Measurements from ENCODE around the gene OPCML.

OPCML gene

GRCh38 chr11:132920451-132921096 is 611.7 kb downstream of the OPCML start:
- no peaks in the 10 kb centered on the region for H3K27me3 ChIP-seq (ENCODE audit: insufficient read depth, low read depth)
- H3K79me2 ChIP-seq (ENCODE audit: insufficient read depth, low read depth): no peaks in the 10 kb centered on the region
- no peak overlapping the region for H3K4me2 ChIP-seq
- TF ChIP-seq CTCF (conservative IDR thresholded peaks at IDR 0.05; ENCODE audit: low read depth, low read length): no peak
- no peaks in the 10 kb centered on the region for H3K4me1 ChIP-seq (ENCODE audit: low read depth, poor library complexity, severe bottlenecking)
- no peak overlapping the region for H3K4me3 ChIP-seq (IDR thresholded peaks at IDR 0.05; ENCODE audit: insufficient read depth, low read depth, low read length)
- no peak overlapping the region for H2AFZ ChIP-seq (ENCODE audit: low read depth)
- H3K9ac ChIP-seq: no peak overlapping the region
- H3K36me3 ChIP-seq (ENCODE audit: insufficient read depth): no peaks in the 10 kb centered on the region
- no peaks in the 10 kb centered on the region for H4K20me1 ChIP-seq (ENCODE audit: insufficient read depth)
- no peak overlapping the region for H3K27ac ChIP-seq

- Histone ChIP-seq H3K4me2 (no peak overlapping the region), H3K27me3 (ENCODE audit: insufficient read depth, low read depth) (no peaks in the 10 kb centered on the region), H2AFZ (ENCODE audit: low read depth) (no peak overlapping the region), H3K79me2 (ENCODE audit: insufficient read depth, low read depth) (no peaks in the 10 kb centered on the region), H4K20me1 (ENCODE audit: insufficient read depth) (no peaks in the 10 kb centered on the region), H3K4me3 (IDR thresholded peaks at IDR 0.05; ENCODE audit: insufficient read depth, low read depth, low read length) (no peak overlapping the region), H3K27ac (no peak overlapping the region), H3K4me1 (ENCODE audit: low read depth, poor library complexity, severe bottlenecking) (no peaks in the 10 kb centered on the region), H3K9ac (no peak overlapping the region), H3K36me3 (ENCODE audit: insufficient read depth) (no peaks in the 10 kb centered on the region)
- no peak for TF ChIP-seq CTCF (conservative IDR thresholded peaks at IDR 0.05; ENCODE audit: low read depth, low read length)
Observed at GRCh38 chr11:132914600-132914999, 617.7 kb downstream of the OPCML start.

- Histone ChIP-seq H3K4me2 (no peak overlapping the region), H4K20me1 (ENCODE audit: insufficient read depth) (no peaks in the 10 kb centered on the region), H3K9ac (no peak overlapping the region), H3K79me2 (ENCODE audit: insufficient read depth, low read depth) (no peaks in the 10 kb centered on the region), H3K36me3 (ENCODE audit: insufficient read depth) (no peaks in the 10 kb centered on the region), H3K27ac (no peak overlapping the region), H3K4me1 (ENCODE audit: low read depth, poor library complexity, severe bottlenecking) (no peaks in the 10 kb centered on the region), H3K4me3 (IDR thresholded peaks at IDR 0.05; ENCODE audit: insufficient read depth, low read depth, low read length) (no peak overlapping the region), H3K27me3 (ENCODE audit: insufficient read depth, low read depth) (no peaks in the 10 kb centered on the region), H2AFZ (ENCODE audit: low read depth) (no peak overlapping the region)
- TF ChIP-seq CTCF (conservative IDR thresholded peaks at IDR 0.05; ENCODE audit: low read depth, low read length): no peak
Observed at GRCh38 chr11:132913886-132914285, 618.4 kb downstream of the OPCML start.

DNA sequence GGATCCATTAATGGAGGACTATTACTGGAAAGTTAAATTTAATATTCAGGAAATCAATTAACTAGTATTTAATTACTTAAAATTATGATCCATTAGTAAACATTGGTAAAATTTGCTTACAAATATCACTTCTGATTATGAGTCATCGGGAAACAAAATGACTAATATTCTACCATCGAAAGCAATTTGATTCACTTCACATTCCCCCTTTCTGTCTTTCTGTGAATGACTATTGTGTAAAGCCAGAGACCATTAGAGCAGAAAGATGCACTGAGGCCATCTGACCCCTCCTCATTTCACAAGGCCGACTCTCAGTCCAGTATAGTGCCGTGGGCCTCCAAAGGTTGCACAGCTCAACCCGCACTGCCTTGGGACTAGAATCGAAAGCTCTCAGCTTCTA is 619.0 kb downstream of the OPCML start:
- Histone ChIP-seq H3K9ac (no peak overlapping the region), H3K4me1 (ENCODE audit: low read depth, poor library complexity, severe bottlenecking) (no peaks in the 10 kb centered on the region), H4K20me1 (ENCODE audit: insufficient read depth) (no peaks in the 10 kb centered on the region), H3K27ac (no peak overlapping the region), H3K27me3 (ENCODE audit: insufficient read depth, low read depth) (no peaks in the 10 kb centered on the region), H3K4me2 (no peak overlapping the region), H3K36me3 (ENCODE audit: insufficient read depth) (no peaks in the 10 kb centered on the region), H3K79me2 (ENCODE audit: insufficient read depth, low read depth) (no peaks in the 10 kb centered on the region), H3K4me3 (IDR thresholded peaks at IDR 0.05; ENCODE audit: insufficient read depth, low read depth, low read length) (no peak overlapping the region), H2AFZ (ENCODE audit: low read depth) (no peak overlapping the region)
- no peak for TF ChIP-seq CTCF (conservative IDR thresholded peaks at IDR 0.05; ENCODE audit: low read depth, low read length)

Measured in KMS-11 (cell line).